Neural cell (in vitro differentiated cells): ENCODE data around the gene PLXNB1.

Experiments used
- EP300 ChIP-seq: fragments of 450-650 bp; conservative IDR thresholded peaks from 2 replicates; pipeline ENCODE4 v1.6.1; 2014; ENCODE audit warnings: antibody characterized with exemption, mild to moderate bottlenecking, moderate library complexity; ENCODE audit not compliant: poor library complexity, severe bottlenecking
- EZH2 ChIP-seq: fragments of 200-600, 300-800 bp; shearing (Covaris generic), sonication (generic); IDR thresholded peaks from 2 replicates; pipeline ENCODE4 v1.6.1; 2014; ENCODE audit warnings: antibody characterized with exemption, low read length, borderline replicate concordance, mild to moderate bottlenecking; ENCODE audit not compliant: insufficient read depth, poor library complexity, severe bottlenecking
- MXI1 ChIP-seq: fragments of 450-650 bp; conservative IDR thresholded peaks from 2 replicates; pipeline ENCODE4 v1.6.1; 2014; ENCODE audit warnings: antibody characterized with exemption, mild to moderate bottlenecking; ENCODE audit not compliant: poor library complexity, severe bottlenecking
- POLR2AphosphoS5 ChIP-seq: IDR thresholded peaks from 2 replicates; pipeline ENCODE4 v1.6.1; 2012
- SMC3 ChIP-seq: fragments of 450-650 bp; conservative IDR thresholded peaks from 2 replicates; pipeline ENCODE4 v1.6.1; 2014; ENCODE audit warnings: antibody characterized with exemption, mild to moderate bottlenecking, moderate library complexity; ENCODE audit not compliant: poor library complexity
- TAF1 ChIP-seq: IDR thresholded peaks from 2 replicates; pipeline ENCODE4 v1.6.1; 2012; ENCODE audit warnings: low read depth
- TF ChIP-seq, protein P1 (sequence below): fragments of 450-650 bp; IDR thresholded peaks from 2 replicates; pipeline ENCODE4 v1.5.1; 2014; ENCODE audit warnings: antibody characterized with exemption, mild to moderate bottlenecking, moderate library complexity; ENCODE audit not compliant: poor library complexity, severe bottlenecking

DNA sequence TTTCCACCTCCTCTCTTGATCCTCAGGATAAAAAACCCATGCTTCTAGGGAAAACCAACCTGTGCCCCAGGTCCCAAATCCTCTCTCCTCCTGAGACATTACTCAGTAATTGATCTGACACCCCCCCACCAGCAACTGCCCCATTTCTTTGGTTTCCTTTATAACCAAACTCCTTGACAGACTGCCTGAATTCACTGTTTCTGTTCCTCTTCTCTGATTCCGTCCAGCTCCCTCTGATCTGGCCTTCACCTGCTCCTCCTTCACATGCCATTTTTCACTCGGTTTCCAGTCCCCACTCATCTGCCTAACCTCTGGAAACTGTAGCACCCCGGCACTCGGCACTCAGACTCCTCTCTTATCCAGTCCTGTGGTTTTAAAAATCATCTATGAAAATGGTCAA is 7.9 kb upstream of the PLXNB1 start:
- TF ChIP-seq, protein P1, sequence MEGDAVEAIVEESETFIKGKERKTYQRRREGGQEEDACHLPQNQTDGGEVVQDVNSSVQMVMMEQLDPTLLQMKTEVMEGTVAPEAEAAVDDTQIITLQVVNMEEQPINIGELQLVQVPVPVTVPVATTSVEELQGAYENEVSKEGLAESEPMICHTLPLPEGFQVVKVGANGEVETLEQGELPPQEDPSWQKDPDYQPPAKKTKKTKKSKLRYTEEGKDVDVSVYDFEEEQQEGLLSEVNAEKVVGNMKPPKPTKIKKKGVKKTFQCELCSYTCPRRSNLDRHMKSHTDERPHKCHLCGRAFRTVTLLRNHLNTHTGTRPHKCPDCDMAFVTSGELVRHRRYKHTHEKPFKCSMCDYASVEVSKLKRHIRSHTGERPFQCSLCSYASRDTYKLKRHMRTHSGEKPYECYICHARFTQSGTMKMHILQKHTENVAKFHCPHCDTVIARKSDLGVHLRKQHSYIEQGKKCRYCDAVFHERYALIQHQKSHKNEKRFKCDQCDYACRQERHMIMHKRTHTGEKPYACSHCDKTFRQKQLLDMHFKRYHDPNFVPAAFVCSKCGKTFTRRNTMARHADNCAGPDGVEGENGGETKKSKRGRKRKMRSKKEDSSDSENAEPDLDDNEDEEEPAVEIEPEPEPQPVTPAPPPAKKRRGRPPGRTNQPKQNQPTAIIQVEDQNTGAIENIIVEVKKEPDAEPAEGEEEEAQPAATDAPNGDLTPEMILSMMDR: no peak
- TF ChIP-seq EZH2 (no peak), POLR2AphosphoS5 (no peak), MXI1 (no peak), SMC3 (no peak), EP300 (no peak), TAF1 (no peak)
